Measurements from ENCODE around the gene ADGRB3.

GRCh38 chr6:68876792-68877493 lies 241.9 kb downstream of the ADGRB3 start:
- TF ChIP-seq, protein P1, sequence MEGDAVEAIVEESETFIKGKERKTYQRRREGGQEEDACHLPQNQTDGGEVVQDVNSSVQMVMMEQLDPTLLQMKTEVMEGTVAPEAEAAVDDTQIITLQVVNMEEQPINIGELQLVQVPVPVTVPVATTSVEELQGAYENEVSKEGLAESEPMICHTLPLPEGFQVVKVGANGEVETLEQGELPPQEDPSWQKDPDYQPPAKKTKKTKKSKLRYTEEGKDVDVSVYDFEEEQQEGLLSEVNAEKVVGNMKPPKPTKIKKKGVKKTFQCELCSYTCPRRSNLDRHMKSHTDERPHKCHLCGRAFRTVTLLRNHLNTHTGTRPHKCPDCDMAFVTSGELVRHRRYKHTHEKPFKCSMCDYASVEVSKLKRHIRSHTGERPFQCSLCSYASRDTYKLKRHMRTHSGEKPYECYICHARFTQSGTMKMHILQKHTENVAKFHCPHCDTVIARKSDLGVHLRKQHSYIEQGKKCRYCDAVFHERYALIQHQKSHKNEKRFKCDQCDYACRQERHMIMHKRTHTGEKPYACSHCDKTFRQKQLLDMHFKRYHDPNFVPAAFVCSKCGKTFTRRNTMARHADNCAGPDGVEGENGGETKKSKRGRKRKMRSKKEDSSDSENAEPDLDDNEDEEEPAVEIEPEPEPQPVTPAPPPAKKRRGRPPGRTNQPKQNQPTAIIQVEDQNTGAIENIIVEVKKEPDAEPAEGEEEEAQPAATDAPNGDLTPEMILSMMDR (IDR thresholded peaks at IDR 0.05), result peak in 1 of 4 experiments; percentile 35
- TF ChIP-seq POLR2A (IDR thresholded peaks at IDR 0.05), result no peak
